Smooth muscle cell (in vitro differentiated cells): ENCODE results near the gene KCNK4. TPM values are rescaled to one million over a fixed set of nuclear protein-coding genes. Genes with fewer than 3 reads are reported as not detected.

ENCODE experiments used
- DNase-seq: peaks from one replicate; lab custom pipeline; 2025; ENCODE audit not compliant: unreplicated experiment; lab: John Stamatoyannopoulos, UW
- H2AFZ ChIP-seq: fragments of 200-600 bp; sonication (generic); 2 replicates; pipeline ENCODE4 v1.6.0; 2016; ENCODE audit warnings: antibody characterized with exemption, low read depth, mild to moderate bottlenecking
- H3F3A ChIP-seq: fragments of 200-600 bp; sonication (generic); 2 replicates; pipeline ENCODE4 v1.6.0; 2017; ENCODE audit warnings: antibody characterized with exemption, low read depth
- H3K27ac ChIP-seq: fragments of 200-600 bp; sonication (generic); 2 replicates; pipeline ENCODE4 v1.5.1; 2016; ENCODE audit warnings: low read depth, mild to moderate bottlenecking
- H3K27me3 ChIP-seq: fragments of 200-600 bp; sonication (generic); 2 replicates; pipeline ENCODE4 v1.6.1; 2016; ENCODE audit warnings: low read depth, mild to moderate bottlenecking
- H3K36me3 ChIP-seq: fragments of 200-600 bp; sonication (generic); 2 replicates; pipeline ENCODE4 v1.5.1; 2016; ENCODE audit warnings: low read depth
- H3K4me1 ChIP-seq: fragments of 200-600 bp; sonication (generic); 2 replicates; pipeline ENCODE4 v1.5.1; 2016; ENCODE audit warnings: low read depth
- H3K4me2 ChIP-seq: fragments of 200-600 bp; sonication (generic); 2 replicates; pipeline ENCODE4 v1.6.0; 2016; ENCODE audit warnings: mild to moderate bottlenecking
- H3K4me3 ChIP-seq: fragments of 200-600 bp; sonication (generic); 2 replicates; pipeline ENCODE4 v1.5.1; 2016; ENCODE audit warnings: mild to moderate bottlenecking
- H3K79me2 ChIP-seq: fragments of 200-600 bp; sonication (generic); 2 replicates; pipeline ENCODE4 v1.6.0; 2016; ENCODE audit warnings: low read depth, mild to moderate bottlenecking
- H3K9ac ChIP-seq: fragments of 200-600 bp; sonication (generic); 2 replicates; pipeline ENCODE4 v1.6.0; 2016; ENCODE audit warnings: low read depth
- H3K9me3 ChIP-seq: fragments of 200-600 bp; sonication (generic); replicated peaks from 2 replicates; pipeline ENCODE4 v1.5.1; 2016; ENCODE audit warnings: low read depth
- H4K20me1 ChIP-seq: fragments of 200-600 bp; sonication (generic); 2 replicates; pipeline ENCODE4 v1.6.0; 2016; ENCODE audit warnings: low read depth
- CTCF ChIP-seq: fragments of 200-600 bp; sonication (generic); IDR thresholded peaks from 2 replicates; pipeline ENCODE4 v1.5.1; 2017; ENCODE audit warnings: borderline replicate concordance, mild to moderate bottlenecking, antibody characterized with exemption; ENCODE audit not compliant: insufficient read depth, poor library complexity, severe bottlenecking
- WGBS: methylation state at CpG from one replicate; pipeline ENCODE4 v1.1.7; 2016; ENCODE audit warnings: low lambda C conversion rate; 5-methylcytosine and 5-hydroxymethylcytosine counted together
- polyA plus RNA-seq: library from polyadenylated mRNA; unstranded; fragments of >200 nt; fragmentation: Nextera tagmentation; extraction: Ambion mirVana; gene quantifications from 2 replicates; pipeline ENCODE4 v1.2.1, GENCODE V29; 2016
- total RNA-seq: library from RNA; depleted of rRNA; stranded (reverse); fragments of >200 nt; gene quantifications from 2 replicates; pipeline ENCODE4 v1.2.3, GENCODE V29; 2014

KCNK4 gene
- total and polyA plus RNA-seq, 2 experiments from 2014 or later, result not detected

- Histone ChIP-seq H3K27me3 (no peaks in the 10 kb centered on the region), H3K36me3 (no peaks in the 10 kb centered on the region), H2AFZ (no peak overlapping the region), H4K20me1 (no peaks in the 10 kb centered on the region), H3K9me3 (no peaks in the 10 kb centered on the region), H3K4me3 (no peak overlapping the region), H3K4me2 (no peak overlapping the region), H3K27ac (no peak overlapping the region), H3K79me2 (no peaks in the 10 kb centered on the region), H3K4me1 (no peaks in the 10 kb centered on the region), H3K9ac (no peak overlapping the region), H3F3A (no peaks in the 10 kb centered on the region)
- TF ChIP-seq CTCF, result peak; percentile 54
- DNase-seq, result peak; percentile 20
- 64% methylated on average over 19 of the region's 20 CpGs for WGBS
Measured at GRCh38 chr11:64331569-64332371, 40.7 kb downstream of the KCNK4 start.

- Histone ChIP-seq H3K79me2 (no peaks in the 10 kb centered on the region), H3K9ac (no peak overlapping the region), H2AFZ (no peak overlapping the region), H3K4me3 (no peak overlapping the region), H3K27me3 (no peaks in the 10 kb centered on the region), H3K9me3 (no peaks in the 10 kb centered on the region), H3F3A (no peaks in the 10 kb centered on the region), H4K20me1 (no peaks in the 10 kb centered on the region), H3K4me2 (no peak overlapping the region), H3K4me1 (no peaks in the 10 kb centered on the region), H3K27ac (no peak overlapping the region), H3K36me3 (no peaks in the 10 kb centered on the region)
- no peak for DNase-seq
- 92% methylated on average over 8 of the region's 8 CpGs for WGBS
- no peak for TF ChIP-seq CTCF
Measured at GRCh38 chr11:64333556-64333955, 42.5 kb downstream of the KCNK4 start.

GRCh38 chr11:64334764-64335735, 43.9 kb downstream of the KCNK4 start:
- Histone ChIP-seq H3K79me2 (no peaks in the 10 kb centered on the region), H3K4me3 (no peak overlapping the region), H3F3A (no peaks in the 10 kb centered on the region), H4K20me1 (no peaks in the 10 kb centered on the region), H3K4me2 (no peak overlapping the region), H3K36me3 (no peaks in the 10 kb centered on the region), H3K9ac (peak overlapping the region; percentile 56), H2AFZ (no peak overlapping the region), H3K9me3 (no peaks in the 10 kb centered on the region), H3K4me1 (no peaks in the 10 kb centered on the region), H3K27me3 (no peaks in the 10 kb centered on the region), H3K27ac (peak overlapping the region; percentile 66)
- TF ChIP-seq CTCF, result no peak
- DNase-seq, result no peak
- 39% methylated on average over 13 of the region's 13 CpGs for WGBS
